ENCODE measurements around the gene DDIT4. TPM values are rescaled to one million over a fixed set of nuclear protein-coding genes. Genes with fewer than 3 reads are reported as not detected.
"Not testable (repeated sequence)": the region's sequence is repeated elsewhere in the genome, so short reads cannot be mapped to it uniquely, and the experiment has no call there.

Gene DDIT4
- total RNA-seq, 1 experiment from 2014 or later = 20.7 TPM

DNA sequence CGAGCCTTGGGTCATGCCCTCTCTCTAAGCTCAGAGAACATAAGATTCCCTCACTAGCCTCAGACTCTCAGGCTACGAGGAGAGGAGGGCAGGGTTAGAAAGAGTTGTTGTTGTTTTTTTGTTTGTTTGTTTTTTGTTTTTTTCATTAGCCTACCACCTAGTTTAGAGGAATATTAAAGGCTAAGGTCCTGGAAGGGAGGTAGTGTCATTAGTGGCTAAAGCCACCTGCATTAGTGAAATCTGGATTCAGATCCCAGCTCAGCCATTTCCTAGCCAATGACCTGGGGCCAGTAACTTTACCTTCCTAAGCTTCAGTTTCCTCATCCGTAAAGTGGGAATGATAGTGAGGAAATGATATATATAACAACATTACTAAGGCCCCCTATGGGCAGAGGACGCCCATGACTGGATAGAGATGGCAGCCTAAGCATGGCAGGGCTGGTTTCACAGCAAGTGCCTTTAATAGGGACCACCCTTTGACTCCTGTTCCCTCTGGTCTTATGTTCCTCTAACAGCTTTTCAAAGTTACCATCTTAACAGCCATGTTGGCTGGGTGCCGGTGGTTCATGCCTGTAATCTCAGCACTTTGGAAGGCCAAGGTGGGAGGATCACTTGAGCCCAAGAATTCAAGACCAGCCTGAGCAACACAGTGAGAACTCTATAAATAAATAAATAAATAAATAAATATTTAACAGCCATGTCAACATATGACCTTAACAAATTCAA lies 5.1 kb downstream of the DDIT4 start:
- no peaks in the 10 kb centered on the region for H3K9me3 ChIP-seq (ENCODE audit: low read depth, low read length, poor library complexity, severe bottlenecking)
- H3K36me3 ChIP-seq (ENCODE audit: insufficient read depth, low read length, poor library complexity, severe bottlenecking) = peaks cover 18% of the 10 kb centered on the region
- H3K4me3 ChIP-seq (ENCODE audit: low read depth, low read length, poor library complexity, severe bottlenecking) = no peak overlapping the region
- intact Hi-C loops (cut with micrococcal nuclease; ENCODE audit: unreplicated experiment) = no loop called here
- ChIA-PET CTCF (no interaction called here), POLR2A (ENCODE audit: low non-redundant PET) (no interaction called here)
- no peak for TF ChIP-seq EZH2 (IDR thresholded peaks at IDR 0.05; ENCODE audit: borderline replicate concordance, low read depth, low read length, poor library complexity, severe bottlenecking)
- TF ChIP-seq, protein P1, sequence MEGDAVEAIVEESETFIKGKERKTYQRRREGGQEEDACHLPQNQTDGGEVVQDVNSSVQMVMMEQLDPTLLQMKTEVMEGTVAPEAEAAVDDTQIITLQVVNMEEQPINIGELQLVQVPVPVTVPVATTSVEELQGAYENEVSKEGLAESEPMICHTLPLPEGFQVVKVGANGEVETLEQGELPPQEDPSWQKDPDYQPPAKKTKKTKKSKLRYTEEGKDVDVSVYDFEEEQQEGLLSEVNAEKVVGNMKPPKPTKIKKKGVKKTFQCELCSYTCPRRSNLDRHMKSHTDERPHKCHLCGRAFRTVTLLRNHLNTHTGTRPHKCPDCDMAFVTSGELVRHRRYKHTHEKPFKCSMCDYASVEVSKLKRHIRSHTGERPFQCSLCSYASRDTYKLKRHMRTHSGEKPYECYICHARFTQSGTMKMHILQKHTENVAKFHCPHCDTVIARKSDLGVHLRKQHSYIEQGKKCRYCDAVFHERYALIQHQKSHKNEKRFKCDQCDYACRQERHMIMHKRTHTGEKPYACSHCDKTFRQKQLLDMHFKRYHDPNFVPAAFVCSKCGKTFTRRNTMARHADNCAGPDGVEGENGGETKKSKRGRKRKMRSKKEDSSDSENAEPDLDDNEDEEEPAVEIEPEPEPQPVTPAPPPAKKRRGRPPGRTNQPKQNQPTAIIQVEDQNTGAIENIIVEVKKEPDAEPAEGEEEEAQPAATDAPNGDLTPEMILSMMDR (conservative IDR thresholded peaks at IDR 0.05; ENCODE audit: low read depth, low read length) = 0 out of 2 replicates have a peak, but pooled peaks have one; percentile 31
- no peak for DNase-seq (ENCODE audit: low spot score)
- no peaks in the 10 kb centered on the region for H3K27me3 ChIP-seq (replicated peaks; ENCODE audit: insufficient read depth, low read depth, low read length, poor library complexity)
- H3K27ac ChIP-seq (ENCODE audit: low read depth, low read length, poor library complexity, severe bottlenecking) = no peak overlapping the region
- H3K4me1 ChIP-seq (ENCODE audit: insufficient read depth, low read length, poor library complexity, severe bottlenecking) = peaks cover 23% of the 10 kb centered on the region
- BruUV-seq (replicated peaks) = no TSS peak

DNA sequence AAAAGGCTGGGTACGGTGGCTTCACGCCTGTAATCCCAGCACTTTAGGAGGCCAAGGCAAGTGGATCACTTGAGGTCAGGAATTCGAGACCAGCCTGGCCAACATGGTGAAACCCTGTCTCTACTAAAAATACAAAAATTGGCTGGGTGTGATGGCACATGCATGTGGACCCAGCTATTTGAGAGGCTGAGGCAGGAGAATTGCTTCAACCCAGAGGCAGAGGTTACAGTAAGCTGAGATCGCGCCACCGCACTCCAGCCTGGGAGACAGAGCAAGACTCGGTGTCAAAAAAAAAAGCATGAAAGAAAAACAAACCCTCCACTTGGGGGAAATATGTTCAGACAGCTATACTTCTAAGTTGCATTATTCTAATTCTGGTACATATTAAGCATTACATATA lies 5.9 kb downstream of the DDIT4 start:
- peaks cover 23% of the 10 kb centered on the region for H3K4me1 ChIP-seq (ENCODE audit: insufficient read depth, low read length, poor library complexity, severe bottlenecking)
- H3K27me3 ChIP-seq (replicated peaks; ENCODE audit: insufficient read depth, low read depth, low read length, poor library complexity); POLR2A ChIA-PET (ENCODE audit: low non-redundant PET); H3K27ac ChIP-seq (ENCODE audit: low read depth, low read length, poor library complexity, severe bottlenecking); intact Hi-C loops (cut with micrococcal nuclease; ENCODE audit: unreplicated experiment); BruUV-seq (replicated peaks); H3K4me3 ChIP-seq (ENCODE audit: low read depth, low read length, poor library complexity, severe bottlenecking); CTCF ChIA-PET; H3K9me3 ChIP-seq (ENCODE audit: low read depth, low read length, poor library complexity, severe bottlenecking); DNase-seq (ENCODE audit: low spot score): not testable (repeated sequence)
- peaks cover 18% of the 10 kb centered on the region for H3K36me3 ChIP-seq (ENCODE audit: insufficient read depth, low read length, poor library complexity, severe bottlenecking)

DNA sequence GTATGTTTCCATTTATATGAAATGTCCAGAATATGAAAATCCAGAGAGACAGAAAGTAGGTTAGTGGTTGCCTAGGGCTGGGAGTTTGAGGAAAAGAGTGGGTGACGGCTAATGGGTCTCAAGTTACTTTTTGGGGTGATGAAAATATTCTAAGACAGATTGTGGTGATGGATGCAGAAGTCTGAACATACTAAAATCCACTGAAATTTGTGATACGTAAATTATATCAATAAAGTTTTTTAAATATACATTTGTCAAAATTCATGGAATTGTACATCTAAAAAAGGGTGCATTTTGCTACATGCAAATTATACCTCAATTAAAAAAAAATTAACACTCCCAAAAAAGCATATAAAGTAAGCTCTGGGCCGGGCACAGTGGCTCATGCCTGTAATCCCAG lies 9.4 kb downstream of the DDIT4 start:
- intact Hi-C loops (cut with micrococcal nuclease; ENCODE audit: unreplicated experiment) = no loop called here
- ChIA-PET CTCF (interaction anchor here (0.6 kb wide), 1 partner anchor 27 kb away, joined by 6 read pairs; no protein-coding TSS in a partner anchor), POLR2A (ENCODE audit: low non-redundant PET) (interaction anchor here (0.7 kb wide), 1 partner anchor 26 kb away, joined by 4 read pairs; no protein-coding TSS in a partner anchor)
- Histone ChIP-seq H3K27ac (ENCODE audit: low read depth, low read length, poor library complexity, severe bottlenecking) (no peak overlapping the region), H3K9me3 (ENCODE audit: low read depth, low read length, poor library complexity, severe bottlenecking) (no peaks in the 10 kb centered on the region), H3K27me3 (replicated peaks; ENCODE audit: insufficient read depth, low read depth, low read length, poor library complexity) (no peaks in the 10 kb centered on the region), H3K4me1 (ENCODE audit: insufficient read depth, low read length, poor library complexity, severe bottlenecking) (no peaks in the 10 kb centered on the region), H3K36me3 (ENCODE audit: insufficient read depth, low read length, poor library complexity, severe bottlenecking) (no peaks in the 10 kb centered on the region), H3K4me3 (ENCODE audit: low read depth, low read length, poor library complexity, severe bottlenecking) (no peak overlapping the region)
- BruUV-seq (replicated peaks) = no TSS peak
- TF ChIP-seq EZH2 (IDR thresholded peaks at IDR 0.05; ENCODE audit: borderline replicate concordance, low read depth, low read length, poor library complexity, severe bottlenecking) = no peak
- TF ChIP-seq, protein P1 (conservative IDR thresholded peaks at IDR 0.05; ENCODE audit: low read depth, low read length) = no peak
- no peak for DNase-seq (ENCODE audit: low spot score)

Measured in A673 (cell line).